Hematopoietic multipotent progenitor cell treated with erythropoietin and hydrocortisone succinate and interleukin-3 and kit ligand, for 8 days (in vitro differentiated cells): ENCODE data around the gene NASP.

Experiments used
- DNase-seq: peaks from one replicate; pipeline ENCODE4 v3.0.0-alpha.2; 2015

The NASP gene, protein sequence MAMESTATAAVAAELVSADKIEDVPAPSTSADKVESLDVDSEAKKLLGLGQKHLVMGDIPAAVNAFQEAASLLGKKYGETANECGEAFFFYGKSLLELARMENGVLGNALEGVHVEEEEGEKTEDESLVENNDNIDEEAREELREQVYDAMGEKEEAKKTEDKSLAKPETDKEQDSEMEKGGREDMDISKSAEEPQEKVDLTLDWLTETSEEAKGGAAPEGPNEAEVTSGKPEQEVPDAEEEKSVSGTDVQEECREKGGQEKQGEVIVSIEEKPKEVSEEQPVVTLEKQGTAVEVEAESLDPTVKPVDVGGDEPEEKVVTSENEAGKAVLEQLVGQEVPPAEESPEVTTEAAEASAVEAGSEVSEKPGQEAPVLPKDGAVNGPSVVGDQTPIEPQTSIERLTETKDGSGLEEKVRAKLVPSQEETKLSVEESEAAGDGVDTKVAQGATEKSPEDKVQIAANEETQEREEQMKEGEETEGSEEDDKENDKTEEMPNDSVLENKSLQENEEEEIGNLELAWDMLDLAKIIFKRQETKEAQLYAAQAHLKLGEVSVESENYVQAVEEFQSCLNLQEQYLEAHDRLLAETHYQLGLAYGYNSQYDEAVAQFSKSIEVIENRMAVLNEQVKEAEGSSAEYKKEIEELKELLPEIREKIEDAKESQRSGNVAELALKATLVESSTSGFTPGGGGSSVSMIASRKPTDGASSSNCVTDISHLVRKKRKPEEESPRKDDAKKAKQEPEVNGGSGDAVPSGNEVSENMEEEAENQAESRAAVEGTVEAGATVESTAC

DNA sequence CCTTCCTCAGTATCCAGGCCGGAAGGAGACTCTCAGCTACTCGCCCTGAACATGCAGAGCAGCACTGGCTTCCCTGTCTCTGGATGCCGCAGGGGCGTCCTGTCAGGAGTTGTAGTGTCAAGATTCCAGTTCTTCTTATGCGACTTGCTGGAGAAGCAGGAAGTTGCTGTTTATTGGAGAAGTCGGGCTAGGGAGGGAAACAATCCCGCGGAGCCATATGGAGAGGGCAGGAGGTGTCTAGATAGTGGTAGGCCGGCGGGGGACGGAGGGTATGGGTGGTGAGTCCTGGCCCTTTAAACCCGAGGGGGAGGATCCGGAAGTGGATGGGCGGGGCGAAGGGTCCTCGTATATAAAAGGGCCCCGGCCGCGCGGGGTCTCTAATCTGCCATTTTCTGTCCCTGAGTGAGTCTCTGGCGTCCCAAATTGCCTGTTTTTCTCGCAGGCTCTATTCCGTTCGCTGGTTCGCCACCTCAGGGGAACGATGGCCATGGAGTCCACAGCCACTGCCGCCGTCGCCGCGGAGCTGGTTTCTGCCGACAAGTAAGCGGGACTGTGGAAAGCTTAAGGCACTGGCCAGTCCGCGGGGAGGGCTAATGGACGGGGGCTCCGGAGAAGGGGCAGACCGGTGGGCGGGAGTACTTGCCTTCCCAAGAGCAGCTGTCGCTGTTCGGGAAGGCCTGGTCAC, at the start of gene NASP:
NASP (plus strand) TSS at position 376 of the 685 bp plus-strand sequence; CDS start at position 482, 106 bp downstream.
- DNase-seq: peak; percentile 90

- peak; percentile 20 for DNase-seq
Observed at GRCh38 chr1:45535988-45536766, 47.7 kb upstream of the NASP start.

- DNase-seq: no peak
Observed at GRCh38 chr1:45536886-45537285, 47.0 kb upstream of the NASP start.

GRCh38 chr1:45541193-45541592, 42.6 kb upstream of the NASP start:
- DNase-seq: no peak

GRCh38 chr1:45542591-45542990, 41.2 kb upstream of the NASP start:
- DNase-seq: no peak

GRCh38 chr1:45543581-45544417, 40.0 kb upstream of the NASP start:
- peak; percentile 27 for DNase-seq

DNA sequence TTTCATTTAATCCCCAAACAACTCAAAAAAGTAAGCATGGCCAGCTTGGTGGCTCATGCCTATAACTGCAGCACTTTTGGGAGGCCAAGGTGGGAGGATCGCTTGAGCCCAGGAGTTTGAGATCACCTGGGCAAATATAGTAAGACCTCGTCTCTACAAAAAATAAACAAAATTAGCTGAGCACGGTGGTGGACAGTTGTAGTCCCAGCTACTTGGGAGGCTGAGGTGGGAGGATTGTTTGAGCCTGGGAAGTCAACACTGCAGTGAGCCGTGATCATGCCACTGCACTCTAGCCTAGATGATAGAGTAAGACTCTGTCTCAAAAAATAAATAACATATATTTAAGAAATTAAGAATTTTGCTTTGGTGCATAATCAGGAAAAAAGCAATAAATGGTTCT, 39.3 kb upstream of the NASP start:
- DNase-seq: no peak

DNA sequence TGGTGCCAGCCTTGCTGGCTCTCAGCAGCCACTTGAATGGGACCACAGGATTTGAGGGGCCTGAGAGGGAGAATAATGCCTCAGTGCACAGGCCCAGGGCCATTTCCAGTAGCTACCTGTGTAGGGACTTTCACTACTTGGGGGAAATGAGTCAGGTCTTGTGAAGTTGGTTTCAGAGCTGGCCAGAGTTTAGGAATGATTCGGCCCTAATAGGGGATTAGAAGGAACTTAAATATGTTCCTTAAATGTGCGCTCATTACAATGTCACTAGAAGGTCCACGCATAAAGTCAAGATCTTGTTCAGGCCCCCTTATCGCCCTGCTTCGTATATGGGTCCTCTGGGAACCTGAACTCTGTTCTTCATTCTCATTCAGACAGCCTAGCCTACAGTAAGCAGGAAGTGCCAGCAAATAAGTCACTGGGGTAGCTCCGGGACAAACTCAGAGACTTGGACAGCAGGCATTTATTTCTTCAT, 38.8 kb upstream of the NASP start:
- DNase-seq: no peak

DNA sequence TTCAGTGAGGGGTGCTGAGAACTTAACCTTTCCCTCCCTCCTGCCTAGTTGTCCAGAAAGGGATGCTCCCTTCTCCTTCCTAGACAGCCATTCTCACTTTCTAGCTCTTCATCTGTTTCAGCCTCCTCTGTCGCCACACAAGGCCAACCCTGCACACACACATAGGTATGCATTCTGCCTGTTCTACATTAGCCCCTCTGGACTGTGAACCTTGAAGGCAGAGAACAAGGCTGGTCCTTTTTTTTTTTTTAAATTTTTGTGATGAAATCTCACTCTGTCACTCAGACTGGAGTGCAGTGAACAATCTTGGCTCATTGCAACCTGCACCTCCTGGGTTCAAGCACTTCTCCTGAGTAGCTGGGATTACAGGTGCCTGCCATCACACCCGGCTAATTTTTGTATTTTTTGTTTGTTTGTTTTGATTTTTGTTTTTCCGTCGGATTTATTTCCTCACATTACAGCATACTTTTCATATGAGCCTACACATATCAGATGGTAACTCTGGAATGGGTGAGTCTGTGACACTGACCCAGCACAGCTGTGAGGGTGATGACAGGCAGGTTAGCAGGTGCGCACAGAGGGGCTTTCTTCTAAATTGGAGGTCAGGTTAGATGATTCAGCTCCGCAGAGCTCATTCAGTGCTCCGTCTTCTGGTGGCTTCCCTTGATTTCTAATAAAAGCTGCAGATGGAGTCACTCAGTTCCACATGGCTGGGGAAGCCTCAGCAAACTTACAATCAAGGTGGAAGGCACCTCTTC, 38.1 kb upstream of the NASP start:
- DNase-seq: no peak

GRCh38 chr1:45550401-45551351, 33.2 kb upstream of the NASP start, which contains the start of gene AKR1A1:
Gene AKR1A1 (plus strand): TSS chr1:45550826. CDS start chr1:45561795, 10,969 bp downstream.
- peak; percentile 93 for DNase-seq

- DNase-seq: no peak
Observed at GRCh38 chr1:45551684-45552083, 32.2 kb upstream of the NASP start.

GRCh38 chr1:45552331-45552730, 31.5 kb upstream of the NASP start:
- DNase-seq: no peak

GRCh38 chr1:45554198-45554597, 29.6 kb upstream of the NASP start:
- DNase-seq: no peak

DNA sequence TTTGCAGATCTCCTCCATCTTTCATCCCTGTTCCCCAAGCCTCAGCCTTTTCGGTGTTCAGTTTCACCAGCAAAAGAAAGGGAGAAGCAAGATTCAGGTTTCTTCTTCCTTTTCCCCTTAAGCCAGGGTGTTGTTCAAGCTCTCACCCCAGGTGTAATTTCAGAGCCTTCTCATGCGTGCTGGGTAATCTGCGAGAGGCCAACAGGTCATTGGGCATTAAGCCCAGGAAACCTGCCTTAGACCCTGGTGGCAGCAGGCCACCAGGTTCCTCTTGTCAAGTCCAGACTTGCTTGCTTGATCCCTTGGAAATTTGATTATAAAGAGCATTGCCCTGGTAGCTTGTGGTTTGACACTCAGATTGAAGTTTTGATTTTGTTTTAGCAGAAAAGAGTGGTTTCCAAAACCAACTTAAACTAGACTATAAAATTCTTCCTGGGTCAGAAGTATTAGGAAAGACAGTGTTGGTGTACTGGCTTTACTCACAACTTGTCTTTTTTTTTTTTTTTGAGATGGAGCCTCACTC, 26.4 kb upstream of the NASP start:
- DNase-seq: no peak

DNA sequence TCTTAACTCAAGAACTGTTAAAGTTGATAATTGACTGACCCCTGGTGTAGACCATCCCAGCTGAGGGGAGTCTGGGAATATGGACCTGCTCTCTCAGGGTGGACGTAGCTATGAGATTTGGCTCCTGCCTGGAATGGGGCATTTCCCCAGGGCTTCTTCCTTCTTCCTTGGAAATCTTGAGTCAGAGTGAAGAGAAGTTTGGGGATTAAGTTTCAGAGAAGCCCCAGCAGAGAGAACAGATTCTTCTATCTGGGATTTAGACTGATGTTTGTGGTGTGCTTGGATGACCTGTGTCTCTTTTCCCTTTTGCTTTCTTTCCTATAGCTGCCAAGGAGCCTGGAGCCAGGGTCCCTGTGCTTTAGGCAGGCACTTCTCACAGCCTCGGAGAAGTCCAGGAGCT, 20.0 kb upstream of the NASP start:
- DNase-seq: no peak

DNA sequence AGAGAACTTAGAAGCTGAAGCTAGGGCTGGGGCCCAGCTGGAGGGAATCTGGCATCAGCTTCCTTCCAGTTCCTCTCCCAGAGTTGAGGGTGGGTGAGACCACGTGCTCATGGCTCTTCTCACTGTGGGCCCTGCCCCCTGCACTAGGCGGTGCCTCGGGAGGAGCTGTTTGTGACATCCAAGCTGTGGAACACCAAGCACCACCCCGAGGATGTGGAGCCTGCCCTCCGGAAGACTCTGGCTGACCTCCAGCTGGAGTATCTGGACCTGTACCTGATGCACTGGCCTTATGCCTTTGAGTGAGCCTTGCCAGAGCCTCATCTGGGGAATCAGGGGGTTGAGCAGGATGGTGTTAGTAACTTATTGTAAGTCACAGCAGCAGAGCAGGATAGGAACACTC, 17.1 kb upstream of the NASP start:
- DNase-seq: no peak

DNA sequence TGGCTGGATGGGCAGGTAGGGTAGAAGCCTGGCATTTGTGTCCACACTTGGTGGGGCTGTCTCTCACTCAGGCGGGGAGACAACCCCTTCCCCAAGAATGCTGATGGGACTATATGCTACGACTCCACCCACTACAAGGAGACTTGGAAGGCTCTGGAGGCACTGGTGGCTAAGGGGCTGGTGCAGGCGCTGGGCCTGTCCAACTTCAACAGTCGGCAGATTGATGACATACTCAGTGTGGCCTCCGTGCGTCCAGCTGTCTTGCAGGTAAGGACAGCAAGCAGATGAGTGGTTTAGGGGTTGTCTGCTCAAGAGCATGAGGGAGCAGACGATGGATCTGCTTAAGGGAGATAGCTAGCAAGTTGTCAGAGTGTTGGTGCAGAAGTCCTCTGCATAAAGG, 15.9 kb upstream of the NASP start:
- no peak for DNase-seq

DNA sequence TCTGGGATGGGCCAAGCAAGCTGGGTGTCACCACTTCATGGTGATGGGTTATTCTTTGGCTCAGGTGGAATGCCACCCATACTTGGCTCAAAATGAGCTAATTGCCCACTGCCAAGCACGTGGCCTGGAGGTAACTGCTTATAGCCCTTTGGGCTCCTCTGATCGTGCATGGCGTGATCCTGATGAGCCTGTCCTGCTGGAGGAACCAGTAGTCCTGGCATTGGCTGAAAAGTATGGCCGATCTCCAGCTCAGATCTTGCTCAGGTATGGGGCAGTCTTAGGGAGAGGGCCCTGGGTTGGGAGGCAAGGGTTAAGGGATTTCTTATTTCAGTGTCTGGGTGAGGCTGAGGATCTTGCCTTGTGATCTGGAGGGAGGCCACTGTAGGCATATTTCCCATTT, 15.4 kb upstream of the NASP start:
- no peak for DNase-seq

GRCh38 chr1:45569571-45569961, 14.3 kb upstream of the NASP start:
- no peak for DNase-seq
